Neural progenitor cell (in vitro differentiated cells): Measurements from ENCODE around the gene MME. TPM values are rescaled to one million over a fixed set of nuclear protein-coding genes. Genes with fewer than 3 reads are reported as not detected.

Source experiments
- DNase-seq: peaks from one replicate; pipeline ENCODE4 v3.0.0-alpha.2; 2016; ENCODE audit warnings: low spot score
- H2AFZ ChIP-seq: fragments of 200-600 bp; sonication (generic); replicated peaks from 2 replicates; pipeline ENCODE4 v1.6.1; 2016; ENCODE audit warnings: antibody characterized with exemption
- H3F3A ChIP-seq: fragments of 200-600 bp; sonication (generic); 2 replicates; pipeline ENCODE4 v1.6.1; 2016; ENCODE audit warnings: antibody characterized with exemption, low read depth
- H3K27ac ChIP-seq: fragments of 200-600 bp; sonication (generic); 2 replicates; pipeline ENCODE4 v1.5.1; 2016; ENCODE audit warnings: mild to moderate bottlenecking
- H3K27me3 ChIP-seq: fragments of 200-600 bp; sonication (generic); 2 replicates; pipeline ENCODE4 v1.6.1; 2016; ENCODE audit warnings: mild to moderate bottlenecking, moderate library complexity
- H3K36me3 ChIP-seq: fragments of 200-600 bp; sonication (generic); 2 replicates; pipeline ENCODE4 v1.5.1; 2016
- H3K4me1 ChIP-seq: fragments of 200-600 bp; sonication (generic); 2 replicates; pipeline ENCODE4 v1.6.1; 2016; ENCODE audit warnings: mixed run types
- H3K4me2 ChIP-seq: fragments of 200-600 bp; sonication (generic); 2 replicates; pipeline ENCODE4 v1.6.1; 2016
- H3K4me3 ChIP-seq: fragments of 200-600 bp; sonication (generic); 2 replicates; pipeline ENCODE4 v1.5.1; 2016
- H3K79me2 ChIP-seq: fragments of 200-600 bp; sonication (generic); 2 replicates; pipeline ENCODE4 v1.6.1; 2016; ENCODE audit warnings: low read depth
- H3K9ac ChIP-seq: fragments of 200-600 bp; sonication (generic); 2 replicates; pipeline ENCODE4 v1.6.1; 2016
- H3K9me3 ChIP-seq: fragments of 200-600 bp; sonication (generic); 2 replicates; pipeline ENCODE4 v1.5.1; 2016; ENCODE audit warnings: low read depth
- H4K20me1 ChIP-seq: fragments of 200-600 bp; sonication (generic); 2 replicates; pipeline ENCODE4 v1.6.1; 2016; ENCODE audit warnings: low read depth
- H3K27ac Mint-ChIP-seq: 3 replicates; pipeline ENCODE4 v1.8.0; 2021; ENCODE audit warnings: mixed read lengths
- H3K27me3 Mint-ChIP-seq: 2 replicates; pipeline ENCODE4 v1.8.0; 2022; ENCODE audit warnings: low read depth, mild to moderate bottlenecking, inconsistent platforms, moderate library complexity, mixed read lengths; ENCODE audit not compliant: insufficient read depth
- H3K36me3 Mint-ChIP-seq: 3 replicates; pipeline ENCODE4 v1.8.0; 2021; ENCODE audit warnings: mixed read lengths
- H3K4me1 Mint-ChIP-seq: 3 replicates; pipeline ENCODE4 v1.8.0; 2021; ENCODE audit warnings: mixed read lengths
- H3K4me3 Mint-ChIP-seq: 3 replicates; pipeline ENCODE4 v1.8.0; 2021; ENCODE audit warnings: mild to moderate bottlenecking, moderate library complexity, mixed read lengths
- H3K9me3 Mint-ChIP-seq: 3 replicates; pipeline ENCODE4 v1.8.0; 2020; ENCODE audit warnings: mixed read lengths
- EZH2 ChIP-seq: fragments of 200-600 bp; sonication (generic); IDR thresholded peaks from 2 replicates; pipeline ENCODE4 v1.6.1; 2017; ENCODE audit warnings: antibody characterized with exemption, mild to moderate bottlenecking, moderate library complexity
- EZH2phosphoT487 ChIP-seq: fragments of 200-600 bp; sonication (generic); IDR thresholded peaks from 2 replicates; pipeline ENCODE4 v1.6.1; 2017; ENCODE audit warnings: antibody characterized with exemption
- total RNA-seq: library from RNA; depleted of rRNA; stranded (reverse); fragments of >200 nt; gene quantifications from 2 replicates; pipeline ENCODE4 v1.2.3, GENCODE V29; 2015; ENCODE audit warnings: low replicate concordance
- TF ChIP-seq, protein P1 (sequence below): fragments of 200-600 bp; sonication (generic); IDR thresholded peaks from 2 replicates; pipeline ENCODE4 v1.5.1; 2017; ENCODE audit warnings: antibody characterized with exemption, mild to moderate bottlenecking

MME gene
- total RNA-seq, 1 donor from 2014 or later: 5.0 TPM

GRCh38 chr3:155088706-155089345 is 8.7 kb downstream of the MME start:
- no peaks in the 10 kb centered on the region for H4K20me1 ChIP-seq
- TF ChIP-seq EZH2phosphoT487 (no peak), EZH2 (no peak)
- TF ChIP-seq, protein P1, sequence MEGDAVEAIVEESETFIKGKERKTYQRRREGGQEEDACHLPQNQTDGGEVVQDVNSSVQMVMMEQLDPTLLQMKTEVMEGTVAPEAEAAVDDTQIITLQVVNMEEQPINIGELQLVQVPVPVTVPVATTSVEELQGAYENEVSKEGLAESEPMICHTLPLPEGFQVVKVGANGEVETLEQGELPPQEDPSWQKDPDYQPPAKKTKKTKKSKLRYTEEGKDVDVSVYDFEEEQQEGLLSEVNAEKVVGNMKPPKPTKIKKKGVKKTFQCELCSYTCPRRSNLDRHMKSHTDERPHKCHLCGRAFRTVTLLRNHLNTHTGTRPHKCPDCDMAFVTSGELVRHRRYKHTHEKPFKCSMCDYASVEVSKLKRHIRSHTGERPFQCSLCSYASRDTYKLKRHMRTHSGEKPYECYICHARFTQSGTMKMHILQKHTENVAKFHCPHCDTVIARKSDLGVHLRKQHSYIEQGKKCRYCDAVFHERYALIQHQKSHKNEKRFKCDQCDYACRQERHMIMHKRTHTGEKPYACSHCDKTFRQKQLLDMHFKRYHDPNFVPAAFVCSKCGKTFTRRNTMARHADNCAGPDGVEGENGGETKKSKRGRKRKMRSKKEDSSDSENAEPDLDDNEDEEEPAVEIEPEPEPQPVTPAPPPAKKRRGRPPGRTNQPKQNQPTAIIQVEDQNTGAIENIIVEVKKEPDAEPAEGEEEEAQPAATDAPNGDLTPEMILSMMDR: no peak
- no peaks in the 10 kb centered on the region for H3K36me3 ChIP-seq
- H3K27me3 Mint-ChIP-seq: no peaks in the 10 kb centered on the region
- no peaks in the 10 kb centered on the region for H3K27me3 ChIP-seq
- no peak overlapping the region for H3K4me2 ChIP-seq
- no peak overlapping the region for H3K27ac ChIP-seq
- no peaks in the 10 kb centered on the region for H3K79me2 ChIP-seq
- H3K4me1 ChIP-seq: no peaks in the 10 kb centered on the region
- H3K9me3 ChIP-seq: no peaks in the 10 kb centered on the region
- H3K4me3 Mint-ChIP-seq: no peak overlapping the region
- no peaks in the 10 kb centered on the region for H3K36me3 Mint-ChIP-seq
- no peaks in the 10 kb centered on the region for H3F3A ChIP-seq
- no peak for DNase-seq
- H3K4me3 ChIP-seq: no peak overlapping the region
- no peak overlapping the region for H3K9ac ChIP-seq
- H3K9me3 Mint-ChIP-seq: no peaks in the 10 kb centered on the region
- no peak overlapping the region for H3K27ac Mint-ChIP-seq
- H2AFZ ChIP-seq: no peak overlapping the region
- H3K4me1 Mint-ChIP-seq: no peaks in the 10 kb centered on the region

- Histone ChIP-seq H2AFZ (no peak overlapping the region), H3K9me3 (no peaks in the 10 kb centered on the region), H3K27me3 (no peaks in the 10 kb centered on the region), H3K4me2 (no peak overlapping the region), H3K9ac (no peak overlapping the region), H3F3A (no peaks in the 10 kb centered on the region), H3K36me3 (no peaks in the 10 kb centered on the region), H3K79me2 (no peaks in the 10 kb centered on the region), H3K27ac (no peak overlapping the region), H3K4me3 (no peak overlapping the region), H4K20me1 (no peaks in the 10 kb centered on the region), H3K4me1 (no peaks in the 10 kb centered on the region)
- H3K4me3 Mint-ChIP-seq: no peak overlapping the region
- TF ChIP-seq EZH2phosphoT487 (no peak), EZH2 (no peak)
- TF ChIP-seq, protein P1: no peak
- H3K4me1 Mint-ChIP-seq: no peaks in the 10 kb centered on the region
- DNase-seq: no peak
- no peak overlapping the region for H3K27ac Mint-ChIP-seq
- no peaks in the 10 kb centered on the region for H3K36me3 Mint-ChIP-seq
- no peaks in the 10 kb centered on the region for H3K27me3 Mint-ChIP-seq
- H3K9me3 Mint-ChIP-seq: no peaks in the 10 kb centered on the region
Observed at GRCh38 chr3:155089495-155089894, 9.4 kb downstream of the MME start.

GRCh38 chr3:155093261-155093660 is 13.1 kb downstream of the MME start:
- H3K4me1 Mint-ChIP-seq: no peaks in the 10 kb centered on the region
- Histone ChIP-seq H3K27me3 (no peaks in the 10 kb centered on the region), H3K9ac (no peak overlapping the region), H4K20me1 (no peaks in the 10 kb centered on the region), H3K79me2 (no peaks in the 10 kb centered on the region), H2AFZ (no peak overlapping the region), H3K9me3 (no peaks in the 10 kb centered on the region), H3K36me3 (no peaks in the 10 kb centered on the region), H3F3A (no peaks in the 10 kb centered on the region), H3K27ac (no peak overlapping the region), H3K4me1 (no peaks in the 10 kb centered on the region), H3K4me2 (no peak overlapping the region), H3K4me3 (no peak overlapping the region)
- no peak overlapping the region for H3K4me3 Mint-ChIP-seq
- DNase-seq: no peak
- no peaks in the 10 kb centered on the region for H3K9me3 Mint-ChIP-seq
- no peaks in the 10 kb centered on the region for H3K36me3 Mint-ChIP-seq
- TF ChIP-seq EZH2phosphoT487: no peak
- TF ChIP-seq, protein P1: no peak
- no peak for TF ChIP-seq EZH2
- H3K27ac Mint-ChIP-seq: no peak overlapping the region
- no peaks in the 10 kb centered on the region for H3K27me3 Mint-ChIP-seq
